SK-N-MC (cell line): Measurements from ENCODE around the gene DCHS2.

Experiments used
- EZH2 ChIP-seq: fragments of 200-600 bp; sonication (generic); IDR thresholded peaks from one replicate; pipeline ENCODE4 v1.6.1; 2017; ENCODE audit warnings: antibody characterized with exemption
- POLR2AphosphoS5 ChIP-seq: IDR thresholded peaks from 2 replicates; pipeline ENCODE4 v1.6.1; 2012; ENCODE audit warnings: mild to moderate bottlenecking, low read depth, low read length, borderline replicate concordance

GRCh38 chr4:154471032-154471431, 20.6 kb downstream of the DCHS2 start:
- no peak for TF ChIP-seq POLR2AphosphoS5
- no peak for TF ChIP-seq EZH2
